ENCODE measurements around the gene RFXANK.

DNA sequence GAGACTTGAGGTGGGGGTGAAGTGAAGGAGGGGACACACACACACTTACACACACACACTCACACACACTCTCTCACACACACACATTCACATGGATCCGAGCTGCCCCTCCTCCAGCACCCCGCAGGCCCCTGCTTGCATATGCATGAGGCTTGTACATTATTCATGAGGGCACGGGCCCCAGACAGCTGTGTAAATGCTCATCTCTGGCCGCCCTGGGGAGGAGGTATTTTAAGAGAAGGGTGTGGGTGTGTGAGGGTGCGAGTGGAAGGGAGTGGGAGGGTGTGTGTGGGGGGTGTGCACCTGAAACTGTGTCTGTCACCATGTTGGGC is 22.1 kb downstream of the RFXANK start:
- TF ChIP-seq CTCF (IDR thresholded peaks at IDR 0.05; ENCODE audit: low read depth, low read length, missing input control) (no peak), TAF1 (conservative IDR thresholded peaks at IDR 0.05) (no peak), HNF4A (conservative IDR thresholded peaks at IDR 0.05) (no peak), ATF3 (IDR thresholded peaks at IDR 0.05) (no peak), GABPA (IDR thresholded peaks at IDR 0.05 in 1 of 2, conservative IDR thresholded peaks at IDR 0.05 in 1 of 2) (no peak), YY1 (IDR thresholded peaks at IDR 0.05) (no peak), JUND (IDR thresholded peaks at IDR 0.05) (no peak), RAD21 (IDR thresholded peaks at IDR 0.05) (no peak), SP1 (IDR thresholded peaks at IDR 0.05) (no peak), EGR1 (IDR thresholded peaks at IDR 0.05; ENCODE audit: low read depth in 2 of 2) (no peak)
- TF ChIP-seq, protein P1, sequence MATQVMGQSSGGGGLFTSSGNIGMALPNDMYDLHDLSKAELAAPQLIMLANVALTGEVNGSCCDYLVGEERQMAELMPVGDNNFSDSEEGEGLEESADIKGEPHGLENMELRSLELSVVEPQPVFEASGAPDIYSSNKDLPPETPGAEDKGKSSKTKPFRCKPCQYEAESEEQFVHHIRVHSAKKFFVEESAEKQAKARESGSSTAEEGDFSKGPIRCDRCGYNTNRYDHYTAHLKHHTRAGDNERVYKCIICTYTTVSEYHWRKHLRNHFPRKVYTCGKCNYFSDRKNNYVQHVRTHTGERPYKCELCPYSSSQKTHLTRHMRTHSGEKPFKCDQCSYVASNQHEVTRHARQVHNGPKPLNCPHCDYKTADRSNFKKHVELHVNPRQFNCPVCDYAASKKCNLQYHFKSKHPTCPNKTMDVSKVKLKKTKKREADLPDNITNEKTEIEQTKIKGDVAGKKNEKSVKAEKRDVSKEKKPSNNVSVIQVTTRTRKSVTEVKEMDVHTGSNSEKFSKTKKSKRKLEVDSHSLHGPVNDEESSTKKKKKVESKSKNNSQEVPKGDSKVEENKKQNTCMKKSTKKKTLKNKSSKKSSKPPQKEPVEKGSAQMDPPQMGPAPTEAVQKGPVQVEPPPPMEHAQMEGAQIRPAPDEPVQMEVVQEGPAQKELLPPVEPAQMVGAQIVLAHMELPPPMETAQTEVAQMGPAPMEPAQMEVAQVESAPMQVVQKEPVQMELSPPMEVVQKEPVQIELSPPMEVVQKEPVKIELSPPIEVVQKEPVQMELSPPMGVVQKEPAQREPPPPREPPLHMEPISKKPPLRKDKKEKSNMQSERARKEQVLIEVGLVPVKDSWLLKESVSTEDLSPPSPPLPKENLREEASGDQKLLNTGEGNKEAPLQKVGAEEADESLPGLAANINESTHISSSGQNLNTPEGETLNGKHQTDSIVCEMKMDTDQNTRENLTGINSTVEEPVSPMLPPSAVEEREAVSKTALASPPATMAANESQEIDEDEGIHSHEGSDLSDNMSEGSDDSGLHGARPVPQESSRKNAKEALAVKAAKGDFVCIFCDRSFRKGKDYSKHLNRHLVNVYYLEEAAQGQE (IDR thresholded peaks at IDR 0.05): no peak
- TF ChIP-seq, protein P2, sequence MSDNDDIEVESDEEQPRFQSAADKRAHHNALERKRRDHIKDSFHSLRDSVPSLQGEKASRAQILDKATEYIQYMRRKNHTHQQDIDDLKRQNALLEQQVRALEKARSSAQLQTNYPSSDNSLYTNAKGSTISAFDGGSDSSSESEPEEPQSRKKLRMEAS (IDR thresholded peaks at IDR 0.05): no peak
- TF ChIP-seq, protein P3, sequence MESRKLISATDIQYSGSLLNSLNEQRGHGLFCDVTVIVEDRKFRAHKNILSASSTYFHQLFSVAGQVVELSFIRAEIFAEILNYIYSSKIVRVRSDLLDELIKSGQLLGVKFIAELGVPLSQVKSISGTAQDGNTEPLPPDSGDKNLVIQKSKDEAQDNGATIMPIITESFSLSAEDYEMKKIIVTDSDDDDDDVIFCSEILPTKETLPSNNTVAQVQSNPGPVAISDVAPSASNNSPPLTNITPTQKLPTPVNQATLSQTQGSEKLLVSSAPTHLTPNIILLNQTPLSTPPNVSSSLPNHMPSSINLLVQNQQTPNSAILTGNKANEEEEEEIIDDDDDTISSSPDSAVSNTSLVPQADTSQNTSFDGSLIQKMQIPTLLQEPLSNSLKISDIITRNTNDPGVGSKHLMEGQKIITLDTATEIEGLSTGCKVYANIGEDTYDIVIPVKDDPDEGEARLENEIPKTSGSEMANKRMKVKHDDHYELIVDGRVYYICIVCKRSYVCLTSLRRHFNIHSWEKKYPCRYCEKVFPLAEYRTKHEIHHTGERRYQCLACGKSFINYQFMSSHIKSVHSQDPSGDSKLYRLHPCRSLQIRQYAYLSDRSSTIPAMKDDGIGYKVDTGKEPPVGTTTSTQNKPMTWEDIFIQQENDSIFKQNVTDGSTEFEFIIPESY (IDR thresholded peaks at IDR 0.05): no peak
